Right lobe of liver (tissue), 6 donors: ENCODE data around the gene MACROD1. TPM values are rescaled to one million over a fixed set of nuclear protein-coding genes. Genes with fewer than 3 reads are reported as not detected.

Experiments
- ATAC-seq, 4 donors: fragments of 200-7000 bp; cut with Tn5 transposase; one replicate each; pipeline ENCODE4 v1.9.1; 2020; ENCODE audit warnings: mild to moderate bottlenecking in 4 of 4, moderate library complexity in 4 of 4
- DNase-seq, 3 donors: peaks; one replicate each; pipeline ENCODE4 v3.0.0-alpha.2; 2020
- H3K27ac ChIP-seq, 3 donors: fragments of 200-600 bp; one replicate each; pipeline ENCODE4 v1.8.0; 2022
- H3K27me3 ChIP-seq, 2 donors: fragments of 200-600 bp; one replicate each; pipeline ENCODE4 v1.8.0; 2022
- H3K36me3 ChIP-seq, 4 donors: fragments of 200-600 bp; sonication (generic) in 1 of 4; one replicate each; pipeline versions ENCODE4 v1.5.1 to v1.8.0; 2017 to 2022; ENCODE audit warnings: control low read depth in 1 of 4
- H3K4me1 ChIP-seq, 4 donors: fragments of 200-600 bp; sonication (generic) in 1 of 4; one replicate each; pipeline versions ENCODE4 v1.5.1 to v1.8.0; 2017 to 2022; ENCODE audit warnings: control low read depth in 1 of 4
- H3K4me3 ChIP-seq, 3 donors: fragments of 200-600 bp; one replicate each; pipeline ENCODE4 v1.8.0; 2022
- H3K9me3 ChIP-seq, 4 donors: fragments of 200-600 bp; sonication (generic) in 1 of 4; one replicate each; pipeline versions ENCODE4 v1.5.1 to v1.8.0; 2017 to 2022; ENCODE audit warnings: control low read depth in 1 of 4
- POLR2A ChIP-seq: fragments of 450-650 bp; IDR thresholded peaks from one replicate; pipeline ENCODE4 v1.6.1; 2017; ENCODE audit warnings: antibody characterized with exemption, mild to moderate bottlenecking
- WGBS: methylation state at CpG from one replicate; pipeline ENCODE4 v1.1.6; 2018; ENCODE audit warnings: low coverage, low lambda C conversion rate; ENCODE audit not compliant: insufficient coverage; ENCODE audit errors: missing lambda C conversion rate; 5-methylcytosine and 5-hydroxymethylcytosine counted together
- intact Hi-C, 2 donors: fragments of 100-400 bp; cut with DNase I; formaldehyde crosslinking; loops; one replicate each; pipeline versions ENCODE4 v1.11.2 to v1.14.1; 2022
- total RNA-seq, 6 experiments: library from RNA; depleted of rRNA in 2 of 6; stranded (reverse); fragments of >200 nt in 2 of 6; fragmentation: NEBNext Ultra II Directional in 3 of 6; extraction: Animal tissue kit (Norgen Biotek cat#: 25700) in 3 of 6; gene quantifications; one replicate each; pipeline versions ENCODE4 v1.1.0 to v1.2.4, GENCODE V29; 2016 to 2023
- TF ChIP-seq, protein P1 (sequence below), 4 donors: fragments of 200-600 bp in 3 of 4; fragments of 450-650 bp in 1 of 4; IDR thresholded peaks; one replicate each; pipeline versions ENCODE4 v1.5.1 to v1.8.0; 2016 to 2022; ENCODE audit warnings: antibody characterized with exemption in 4 of 4, mild to moderate bottlenecking in 2 of 4
- donor health status: DM: no; HTN: yes; CAD: no.
- donor health status: DM: no; HTN: no; CAD: no.
- donor health status: DM: no; HTN: no; CAD: no.
- donor health status: DM: no; HTN: yes; CAD: no.
- donor health status: DM: no; HTN: yes; CAD: no.

MACROD1 gene
- total RNA-seq, 6 experiments from 2014 or later = 12.3 to 219 (median 27.8) TPM

DNA sequence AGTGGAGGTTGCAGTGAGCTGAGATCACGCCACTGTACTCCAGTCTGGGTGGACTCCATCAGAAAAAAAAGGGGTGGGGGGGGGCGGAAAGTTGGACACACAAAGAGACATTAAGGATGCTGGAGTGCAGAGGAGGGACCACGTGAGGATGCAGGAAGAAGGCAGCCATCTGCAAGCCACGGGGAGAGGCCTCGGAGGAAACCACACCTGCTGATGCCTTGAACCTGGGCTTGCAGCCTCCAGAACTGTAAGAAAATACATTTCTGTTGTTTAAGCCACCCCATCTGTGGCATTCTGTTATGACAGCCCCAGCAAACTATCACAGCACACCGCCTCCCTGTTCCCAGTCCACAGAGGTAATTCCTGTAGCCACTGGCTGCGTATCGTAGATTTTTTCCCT, 10.8 kb upstream of the MACROD1 start:
- ATAC-seq (no peak), DNase-seq (no peak)
- intact Hi-C loops = no loop called here
- Histone ChIP-seq H3K4me3 (no peak overlapping the region), H3K4me1 (no peaks in the 10 kb centered on the region), H3K9me3 (no peaks in the 10 kb centered on the region), H3K36me3 (no peaks in the 10 kb centered on the region), H3K27ac (no peak overlapping the region), H3K27me3 (no peaks in the 10 kb centered on the region)
- TF ChIP-seq POLR2A = no peak
- TF ChIP-seq, protein P1, sequence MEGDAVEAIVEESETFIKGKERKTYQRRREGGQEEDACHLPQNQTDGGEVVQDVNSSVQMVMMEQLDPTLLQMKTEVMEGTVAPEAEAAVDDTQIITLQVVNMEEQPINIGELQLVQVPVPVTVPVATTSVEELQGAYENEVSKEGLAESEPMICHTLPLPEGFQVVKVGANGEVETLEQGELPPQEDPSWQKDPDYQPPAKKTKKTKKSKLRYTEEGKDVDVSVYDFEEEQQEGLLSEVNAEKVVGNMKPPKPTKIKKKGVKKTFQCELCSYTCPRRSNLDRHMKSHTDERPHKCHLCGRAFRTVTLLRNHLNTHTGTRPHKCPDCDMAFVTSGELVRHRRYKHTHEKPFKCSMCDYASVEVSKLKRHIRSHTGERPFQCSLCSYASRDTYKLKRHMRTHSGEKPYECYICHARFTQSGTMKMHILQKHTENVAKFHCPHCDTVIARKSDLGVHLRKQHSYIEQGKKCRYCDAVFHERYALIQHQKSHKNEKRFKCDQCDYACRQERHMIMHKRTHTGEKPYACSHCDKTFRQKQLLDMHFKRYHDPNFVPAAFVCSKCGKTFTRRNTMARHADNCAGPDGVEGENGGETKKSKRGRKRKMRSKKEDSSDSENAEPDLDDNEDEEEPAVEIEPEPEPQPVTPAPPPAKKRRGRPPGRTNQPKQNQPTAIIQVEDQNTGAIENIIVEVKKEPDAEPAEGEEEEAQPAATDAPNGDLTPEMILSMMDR (IDR thresholded peaks at IDR 0.05) = no peak
- 86% methylated on average over 5 of the region's 8 CpGs for WGBS

DNA sequence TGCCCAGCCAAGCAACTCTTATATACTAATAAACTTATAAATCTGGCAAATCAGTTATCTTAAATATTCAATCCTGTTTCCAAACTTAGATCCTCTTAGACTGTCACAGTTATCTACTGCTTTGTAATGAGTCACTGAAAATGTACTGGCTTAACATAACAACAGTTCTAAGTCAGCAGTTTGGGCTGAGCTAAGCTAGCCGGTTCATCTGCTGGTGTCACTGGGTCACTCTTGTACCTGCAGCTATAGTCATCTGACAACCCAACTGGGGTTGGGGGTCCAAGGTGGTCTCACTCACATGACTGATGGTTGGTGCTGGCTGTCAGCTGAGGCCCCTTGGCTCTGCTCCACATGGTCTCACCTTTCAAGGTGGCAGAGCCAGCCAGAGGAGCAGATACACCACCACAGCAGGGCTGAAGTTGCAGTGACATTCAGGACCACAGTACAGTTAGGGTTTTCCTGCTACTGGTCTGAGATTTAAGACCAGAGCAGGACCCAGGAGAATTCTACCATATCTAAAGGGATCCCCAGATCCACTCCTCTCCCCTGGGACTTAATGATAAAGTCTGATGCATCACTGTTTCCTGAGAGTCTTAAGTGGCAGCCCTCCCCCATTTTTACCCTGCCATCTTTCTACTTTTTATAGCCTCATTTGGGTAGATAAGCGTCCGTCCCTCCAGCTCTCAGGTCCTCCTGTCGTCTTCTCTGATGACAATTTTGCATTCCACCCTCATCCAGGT, 7.9 kb upstream of the MACROD1 start:
- TF ChIP-seq POLR2A = no peak
- TF ChIP-seq, protein P1 (IDR thresholded peaks at IDR 0.05) = no peak
- no peak overlapping the region for H3K27ac ChIP-seq
- ATAC-seq (no peak), DNase-seq (no peak)
- H3K27me3 ChIP-seq = no peaks in the 10 kb centered on the region
- 71% methylated on average over 4 of the region's 4 CpGs for WGBS
- no peaks in the 10 kb centered on the region for H3K4me1 ChIP-seq
- intact Hi-C loops = no loop called here
- H3K36me3 ChIP-seq = no peaks in the 10 kb centered on the region
- no peak overlapping the region for H3K4me3 ChIP-seq
- H3K9me3 ChIP-seq = no peaks in the 10 kb centered on the region

DNA sequence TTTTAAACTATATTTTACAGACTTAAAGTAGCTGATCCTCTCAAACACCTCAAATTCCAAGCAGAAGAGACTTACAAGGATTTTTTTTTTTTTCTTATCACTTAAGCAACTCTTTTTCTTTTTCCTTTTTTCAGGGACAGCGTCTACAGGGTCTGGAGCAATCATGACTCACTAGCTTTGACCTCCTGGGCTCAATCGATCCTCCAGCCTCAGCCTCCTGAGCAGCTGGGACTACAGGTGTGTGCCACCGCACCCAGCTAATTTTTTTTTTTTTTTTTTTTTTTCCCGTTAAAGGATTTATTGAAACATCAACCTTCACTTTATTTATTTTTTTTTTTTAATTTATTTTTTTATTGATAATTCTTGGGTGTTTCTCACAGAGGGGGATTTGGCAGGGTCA, 4.5 kb upstream of the MACROD1 start:
- Histone ChIP-seq H3K9me3 (no peaks in the 10 kb centered on the region), H3K4me1 (no peaks in the 10 kb centered on the region), H3K27me3 (no peaks in the 10 kb centered on the region), H3K27ac (no peak overlapping the region), H3K4me3 (no peak overlapping the region), H3K36me3 (no peaks in the 10 kb centered on the region)
- DNase-seq (no peak), ATAC-seq (no peak)
- 85% methylated on average over 4 of the region's 4 CpGs for WGBS
- intact Hi-C loops = no loop called here
- TF ChIP-seq, protein P1 (IDR thresholded peaks at IDR 0.05) = no peak

DNA sequence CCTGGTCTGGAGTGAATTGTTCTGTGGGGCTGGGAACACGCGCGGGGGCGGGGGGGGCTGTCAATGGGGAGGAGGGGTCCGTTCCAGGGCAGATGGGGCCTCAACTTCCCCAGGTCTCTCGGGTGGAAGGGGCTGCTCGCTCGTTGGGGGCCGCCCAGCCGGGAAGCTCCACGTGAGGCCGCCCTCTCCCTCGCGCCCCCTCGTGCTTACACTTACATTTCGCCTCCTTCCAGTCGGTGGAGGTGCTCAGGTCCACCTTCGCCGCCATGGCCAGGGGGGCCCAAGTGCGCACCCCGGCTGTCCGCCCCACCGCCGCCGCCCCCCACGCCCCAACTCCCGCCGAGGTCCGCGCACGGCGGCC, 452 bp downstream of the MACROD1 start:
- H3K4me3 ChIP-seq = peak overlapping the region; percentile 77 to 84 (median 83)
- no peaks in the 10 kb centered on the region for H3K27me3 ChIP-seq
- peak in 3 of 4 donors; percentile 1 to 5 (median 1) for ATAC-seq
- TF ChIP-seq, protein P1 (IDR thresholded peaks at IDR 0.05) = no peak
- DNase-seq = peak in 1 of 3 donors; percentile 57
- peaks cover 0 to 8% (median 0%) of the 10 kb centered on the region in 4 donors for H3K4me1 ChIP-seq
- WGBS = no CpG with 5 or more reads among the region's 32 CpGs
- peak overlapping the region; percentile 36 to 84 (median 72) for H3K27ac ChIP-seq
- H3K9me3 ChIP-seq = no peaks in the 10 kb centered on the region
- intact Hi-C loops = no loop called here
- H3K36me3 ChIP-seq = no peaks in the 10 kb centered on the region
